MM.1S (cell line): ENCODE results near the gene C20orf202.

Experiments
- CTCF ChIP-seq: fragments of 300-600 bp; sonication (generic); IDR thresholded peaks from 2 replicates; pipeline ENCODE4 v1.5.1; 2016; ENCODE audit warnings: antibody characterized with exemption, low read length, mixed read lengths
- EZH2 ChIP-seq: fragments of 300-600 bp; sonication (generic); optimal IDR thresholded peaks from 2 replicates; pipeline ENCODE3; 2017; ENCODE audit warnings: low read depth, mild to moderate bottlenecking, antibody characterized with exemption, low read length, mixed read lengths

- TF ChIP-seq EZH2 (no peak), CTCF (no peak)
Measured at GRCh38 chr20:1207293-1207878, 4.1 kb downstream of the C20orf202 start.
